HG02840 (cell line): ENCODE data around the gene ACCS.

ENCODE experiments used
- ATAC-seq: cut with Tn5 transposase; IDR thresholded peaks from one replicate; pipeline ENCODE4 v1.9.1; 2021; ENCODE audit warnings: mild to moderate bottlenecking, moderate library complexity, moderate number of reproducible peaks; ENCODE audit not compliant: unreplicated experiment, low FRiP score

Gene ACCS

GRCh38 chr11:44083906-44084305 is 17.8 kb downstream of the ACCS start:
- ATAC-seq = no peak

- ATAC-seq = no peak
Observed at GRCh38 chr11:44085330-44085729, 19.3 kb downstream of the ACCS start.

- ATAC-seq = no peak
Observed at GRCh38 chr11:44088377-44088776, 22.3 kb downstream of the ACCS start.

- no peak for ATAC-seq
Observed at GRCh38 chr11:44088871-44089270, 22.8 kb downstream of the ACCS start.

GRCh38 chr11:44090539-44090938 is 24.5 kb downstream of the ACCS start:
- no peak for ATAC-seq

- no peak for ATAC-seq
Observed at GRCh38 chr11:44094260-44094868, 28.3 kb downstream of the ACCS start.

GRCh38 chr11:44095506-44096359 is 29.7 kb downstream of the ACCS start, which contains the start of gene EXT2:
EXT2 (plus strand) TSS chr11:44095678; CDS start chr11:44107713, 12,035 bp downstream.
- ATAC-seq = peak; percentile 94

- no peak for ATAC-seq
Observed at GRCh38 chr11:44096360-44097185, 30.5 kb downstream of the ACCS start.

GRCh38 chr11:44097821-44098220 is 31.8 kb downstream of the ACCS start:
- ATAC-seq = no peak

GRCh38 chr11:44101098-44101497 is 35.0 kb downstream of the ACCS start:
- ATAC-seq = no peak

- ATAC-seq = no peak
Observed at GRCh38 chr11:44104481-44105294, 38.6 kb downstream of the ACCS start.

GRCh38 chr11:44108260-44108659 is 42.2 kb downstream of the ACCS start:
- no peak for ATAC-seq

GRCh38 chr11:44110231-44110679 is 44.2 kb downstream of the ACCS start:
- peak; percentile 73 for ATAC-seq

GRCh38 chr11:44112091-44112821 is 46.2 kb downstream of the ACCS start:
- no peak for ATAC-seq

GRCh38 chr11:44113018-44113417 is 46.9 kb downstream of the ACCS start:
- ATAC-seq = no peak

GRCh38 chr11:44113572-44113971 is 47.5 kb downstream of the ACCS start:
- no peak for ATAC-seq

- ATAC-seq = no peak
Observed at GRCh38 chr11:44116234-44116830, 50.3 kb downstream of the ACCS start.

GRCh38 chr11:44120169-44120568 is 54.1 kb downstream of the ACCS start:
- no peak for ATAC-seq

GRCh38 chr11:44125598-44125997 is 59.5 kb downstream of the ACCS start:
- ATAC-seq = no peak
